Measurements from ENCODE around the gene ADAMTS4. TPM values are rescaled to one million over a fixed set of nuclear protein-coding genes. Genes with fewer than 3 reads are reported as not detected.

Gene ADAMTS4
- total and polyA plus RNA-seq, 2 of the 4 experiments (the other 2 are of a cell fraction) = 0.39 to 0.72 TPM

- Histone ChIP-seq H4K20me1 (ENCODE audit: insufficient read depth, low read length) (no peaks in the 10 kb centered on the region), H4K8ac (ENCODE audit: low read depth in 2 of 2, low read length in 2 of 2) (no peak overlapping the region), H2BK15ac (ENCODE audit: low read depth, low read length) (no peak overlapping the region), H2BK5ac (ENCODE audit: low read depth, low read length, poor library complexity, severe bottlenecking) (no peak overlapping the region), H3K36me3 (ENCODE audit: control insufficient read depth, insufficient read depth, low read length) (peaks cover 42% of the 10 kb centered on the region), H3K9me1 (ENCODE audit: insufficient read depth, low read length) (peaks cover 14% of the 10 kb centered on the region), H2AFZ (replicated peaks; ENCODE audit: low read length, poor library complexity) (no peak overlapping the region), H4K91ac (ENCODE audit: insufficient read depth, low read depth, low read length) (no peak overlapping the region), H2AK9ac (replicated peaks; ENCODE audit: low read depth, low read length, poor library complexity) (no peak overlapping the region), H3K4ac (ENCODE audit: low read depth, low read length) (no peak overlapping the region), H3K4me3 (ENCODE audit: insufficient read depth, low read depth, low read length) (no peak overlapping the region), H3K23ac (ENCODE audit: low read depth, low read length) (no peak overlapping the region), H3K18ac (ENCODE audit: low read depth, low read length) (no peak overlapping the region), H3K4me2 (ENCODE audit: low read depth, low read length) (no peak overlapping the region), H2BK120ac (ENCODE audit: low read depth, low read length) (no peak overlapping the region), H2BK20ac (ENCODE audit: low read depth, low read length) (no peak overlapping the region), H3K9me3 (ENCODE audit: control insufficient read depth, insufficient read depth, low read length) (no peaks in the 10 kb centered on the region), H3K9ac (ENCODE audit: low read depth, low read length) (no peak overlapping the region), H3K56ac (ENCODE audit: extremely low read depth, insufficient read depth, low read length) (no peak overlapping the region), H3K27ac (ENCODE audit: insufficient read depth, low read length) (no peak overlapping the region), H3K4me1 (ENCODE audit: control insufficient read depth, insufficient read depth, low read length) (peaks cover 11% of the 10 kb centered on the region), H3K79me1 (ENCODE audit: low read depth in 1 of 2, low read length in 2 of 2) (peaks cover 5 to 14% of the 10 kb centered on the region in 2 experiments), H3K27me3 (ENCODE audit: control insufficient read depth, insufficient read depth, low read length) (no peaks in the 10 kb centered on the region), H4K5ac (ENCODE audit: low read depth, low read length) (no peak overlapping the region), H2AK5ac (ENCODE audit: low read depth, low read length) (no peak overlapping the region), H3K14ac (replicated peaks; ENCODE audit: low read depth, low read length) (no peak overlapping the region)
- ATAC-seq (ENCODE audit: low read depth) (no peak), DNase-seq (no peak)
- in situ Hi-C loops (cut with MboI; ENCODE audit: low sequenced_read_pairs) = loop anchor here (10.0 kb wide), 1 partner anchor 530 kb away; the partner anchor contains the start of gene DUSP12
- TF ChIP-seq CEBPB (IDR thresholded peaks at IDR 0.05; ENCODE audit: low read depth, low read length) (no peak), CTCF (conservative IDR thresholded peaks at IDR 0.05; ENCODE audit: low read depth, low read length) (no peak), RFX5 (IDR thresholded peaks at IDR 0.05; ENCODE audit: low read depth, low read length) (no peak)
- dilution Hi-C loops (cut with HindIII; ENCODE audit: low sequenced_read_pairs, unreplicated experiment) = no loop called here
- no TSS peak for BruUV-seq (replicated peaks)
- ChIA-PET POLR2A (ENCODE audit: unreplicated experiment) (interaction anchor here (0.7 kb wide), 1 partner anchor 1660 kb away, joined by 10 read pairs; no protein-coding TSS in a partner anchor), CTCF (interaction anchor here (0.8 kb wide), 1 partner anchor 167 kb away, joined by 4 read pairs; no protein-coding TSS in a partner anchor)
- intact Hi-C loops (cut with micrococcal nuclease) = no loop called here
- 94% methylated on average over 2 of the region's 9 CpGs; no CpG with 5 or more reads in 1 of the 2 experiments for WGBS, 2 experiments (ENCODE audit: extremely low coverage in 2 of 2, insufficient read length in 1 of 2)
Measured at GRCh38 chr1:161214369-161214768, 15.5 kb upstream of the ADAMTS4 start.

Measured in IMR-90 (cell line).